Heart left ventricle (tissue), 13 donors: ENCODE results near the gene FSD2.

ENCODE experiments used
- POLR2A ChIP-seq, 2 donors: fragments of 450-650 bp; IDR thresholded peaks; one replicate each; pipeline ENCODE4 v1.6.1; 2017; ENCODE audit warnings: antibody characterized with exemption in 2 of 2, mild to moderate bottlenecking in 2 of 2, moderate library complexity in 2 of 2
- TF ChIP-seq, protein P1 (sequence below), 12 donors: fragments of 200-600 bp; sonication (generic) in 4 of 12; IDR thresholded peaks; one replicate each; pipeline versions ENCODE4 v1.5.0 to v1.8.0; 2018 to 2022; ENCODE audit warnings: antibody characterized with exemption in 12 of 12, mild to moderate bottlenecking in 5 of 12
- donor health status: ischemic (EF 13 %, LVEDD 7.1; RV severe dilation, severe dysfunction).
- donor health status: DM: no; HTN: yes; CAD: no.
- donor health status: DM: no; HTN: no; CAD: no.
- donor health status: ischemic (EF 25% LVEDD 6.9; RV normal size, moderate dysfunction).
- donor health status: ischemic (EF 25% LVEDD 5.7; RV mildly dilated, moderate dysfunction).
- donor health status: ischemic (EF 35%, LVEDD 5.7; RV mildly dilated, moderate dysfunction).
- donor health status: nonischemic (EF 11% LVEDD 7.7; RV severe dilation, severe dysfunction).
- donor health status: DM: yes; HTN: yes; CAD: no.
- donor health status: PGD.
- donor health status: ischemic (EF 29% LVEDD 5.4; RV normal size, mild dysfunction).
- donor health status: nonischemic (EF 23%, LVEDD 6.1; RV moderate dilation, normal function).

GRCh38 chr15:82852941-82853561, 47.2 kb upstream of the FSD2 start:
- TF ChIP-seq, protein P1, sequence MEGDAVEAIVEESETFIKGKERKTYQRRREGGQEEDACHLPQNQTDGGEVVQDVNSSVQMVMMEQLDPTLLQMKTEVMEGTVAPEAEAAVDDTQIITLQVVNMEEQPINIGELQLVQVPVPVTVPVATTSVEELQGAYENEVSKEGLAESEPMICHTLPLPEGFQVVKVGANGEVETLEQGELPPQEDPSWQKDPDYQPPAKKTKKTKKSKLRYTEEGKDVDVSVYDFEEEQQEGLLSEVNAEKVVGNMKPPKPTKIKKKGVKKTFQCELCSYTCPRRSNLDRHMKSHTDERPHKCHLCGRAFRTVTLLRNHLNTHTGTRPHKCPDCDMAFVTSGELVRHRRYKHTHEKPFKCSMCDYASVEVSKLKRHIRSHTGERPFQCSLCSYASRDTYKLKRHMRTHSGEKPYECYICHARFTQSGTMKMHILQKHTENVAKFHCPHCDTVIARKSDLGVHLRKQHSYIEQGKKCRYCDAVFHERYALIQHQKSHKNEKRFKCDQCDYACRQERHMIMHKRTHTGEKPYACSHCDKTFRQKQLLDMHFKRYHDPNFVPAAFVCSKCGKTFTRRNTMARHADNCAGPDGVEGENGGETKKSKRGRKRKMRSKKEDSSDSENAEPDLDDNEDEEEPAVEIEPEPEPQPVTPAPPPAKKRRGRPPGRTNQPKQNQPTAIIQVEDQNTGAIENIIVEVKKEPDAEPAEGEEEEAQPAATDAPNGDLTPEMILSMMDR (IDR thresholded peaks at IDR 0.05), result no peak
- no peak for TF ChIP-seq POLR2A (IDR thresholded peaks at IDR 0.05)
